Astrocyte (in vitro differentiated cells and primary cell): Measurements from ENCODE around the gene CHCHD6.

Experiments used
- CTCF ChIP-seq: IDR thresholded peaks from 2 replicates; pipeline ENCODE4 v1.5.1; 2011; ENCODE audit warnings: low read depth, mild to moderate bottlenecking, inconsistent platforms, low read length, moderate library complexity; ENCODE audit not compliant: insufficient read depth
- EZH2 ChIP-seq: IDR thresholded peaks from 2 replicates; pipeline ENCODE4 v1.6.1; 2012; ENCODE audit warnings: mild to moderate bottlenecking, low read length, inconsistent platforms; ENCODE audit not compliant: insufficient read depth

GRCh38 chr3:126888186-126888760, 184.2 kb downstream of the CHCHD6 start:
- TF ChIP-seq CTCF (no peak), EZH2 (no peak)
